K562 (cell line): ENCODE data around the gene QSOX2. TPM values are rescaled to one million over a fixed set of nuclear protein-coding genes. Genes with fewer than 3 reads are reported as not detected.

Source experiments
- ATAC-seq: fragments of 200-7000 bp; cut with Tn5 transposase; 3 replicates; pipeline ENCODE4 v1.9.1; 2020; ENCODE audit warnings: moderate library complexity
- BruUV-seq: library from RNA; stranded (reverse); fragments of 400-500 nt; replicated peaks from 2 replicates; lab custom pipeline; 2021; lab: Mats Ljungman, UMichigan
- CTCF ChIA-PET: fragments of 300-600 bp; formaldehyde crosslinking; extraction: SDS; loops from one replicate; lab custom pipeline; 2021; ENCODE audit warnings: low intra/inter-chr PET ratio; lab: Yijun Ruan, JAX
- POLR2A ChIA-PET: fragments of 300-600, 350-650 bp; sonication (Branson Sonifier 250); formaldehyde crosslinking; extraction: SDS; loops from one replicate; lab custom pipeline; 2021; ENCODE audit warnings: antibody characterized with exemption, inconsistent platforms; lab: Yijun Ruan, JAX
- DNase-seq, 4 experiments: peaks; one replicate each; pipeline versions ENCODE4 v3.0.0 to v3.0.0-alpha.2; 2011 to 2018; ENCODE audit warnings: low spot score in 3 of 4, mixed read lengths in 3 of 4; ENCODE audit errors: extremely low read depth in 1 of 4
- FAIRE-seq: peaks from 2 replicates; lab custom pipeline; 2011; peaks lifted over from hg19 to GRCh38; lab: Jason Lieb, UNC
- H2AFZ ChIP-seq: 2 replicates; pipeline ENCODE4 v1.6.0; 2011; ENCODE audit warnings: low read depth, low read length, control low read depth, inconsistent platforms
- H3K27ac ChIP-seq: fragments of 200-600 bp; 3 replicates; pipeline ENCODE4 v1.8.0; 2011; ENCODE audit warnings: low read depth, mild to moderate bottlenecking, control low read depth, inconsistent platforms, low read length, moderate library complexity, mixed read lengths; ENCODE audit errors: extremely low read depth
- H3K27me3 ChIP-seq, 2 experiments: fragments of 300-600 bp in 1 of 2; 2 replicates in 1 of 2; 3 replicates in 1 of 2; pipeline versions ENCODE4 v1.6.0 to v1.8.0; 2011; ENCODE audit warnings: inconsistent platforms in 2 of 2, low read length in 2 of 2, mild to moderate bottlenecking in 1 of 2, mixed read lengths in 1 of 2, moderate library complexity in 1 of 2; ENCODE audit not compliant: control insufficient read depth in 2 of 2, insufficient read depth in 2 of 2
- H3K36me3 ChIP-seq: fragments of 300-600 bp; 3 replicates; pipeline ENCODE4 v1.8.0; 2011; ENCODE audit warnings: mild to moderate bottlenecking, low read length, inconsistent platforms; ENCODE audit not compliant: control insufficient read depth, insufficient read depth
- H3K4me1 ChIP-seq, 2 experiments: fragments of 200-600 bp in 1 of 2; replicated peaks in 1 of 2; 2 replicates in 1 of 2; 3 replicates in 1 of 2; pipeline versions ENCODE4 v1.5.1 to v1.8.0; 2011; ENCODE audit warnings: inconsistent platforms in 2 of 2, low read length in 2 of 2, mild to moderate bottlenecking in 1 of 2, mixed read lengths in 1 of 2, moderate library complexity in 1 of 2; ENCODE audit not compliant: control insufficient read depth in 2 of 2, insufficient read depth in 2 of 2
- H3K4me2 ChIP-seq: 2 replicates; pipeline ENCODE4 v1.6.1; 2011; ENCODE audit warnings: low read length, control low read depth, inconsistent platforms, mixed read lengths; ENCODE audit not compliant: insufficient read depth
- H3K4me3 ChIP-seq: fragments of 200-600 bp; sonication (generic), shearing (Covaris generic); 2 replicates; pipeline ENCODE4 v1.5.1; 2016; ENCODE audit warnings: control low read depth, inconsistent platforms
- H3K79me2 ChIP-seq: fragments of 200-600 bp; 3 replicates; pipeline ENCODE4 v1.8.0; 2011; ENCODE audit warnings: low read length, inconsistent platforms; ENCODE audit not compliant: control insufficient read depth, insufficient read depth
- H3K9ac ChIP-seq, 2 experiments: 2 replicates each; pipeline versions ENCODE4 v1.6.0 to v1.6.1; 2011; ENCODE audit warnings: low read depth in 2 of 2, low read length in 2 of 2, control low read depth in 1 of 2, inconsistent platforms in 1 of 2, mild to moderate bottlenecking in 1 of 2, mixed read lengths in 1 of 2; ENCODE audit not compliant: insufficient read depth in 1 of 2
- H3K9me1 ChIP-seq: one replicate; pipeline ENCODE4 v1.6.0; 2011; ENCODE audit warnings: inconsistent platforms, mild to moderate bottlenecking, low read length, moderate library complexity; ENCODE audit not compliant: control insufficient read depth, insufficient read depth
- H3K9me3 ChIP-seq: replicated peaks from 2 replicates; pipeline ENCODE4 v1.5.1; 2011; ENCODE audit warnings: low read depth, low read length, inconsistent platforms; ENCODE audit not compliant: control insufficient read depth, insufficient read depth
- H4K20me1 ChIP-seq: replicated peaks from 2 replicates; pipeline ENCODE4 v1.6.1; 2011; ENCODE audit warnings: low read length, inconsistent platforms, mixed read lengths; ENCODE audit not compliant: control insufficient read depth, insufficient read depth
- E2F3 ChIP-seq: fragments of 250-450 bp; sonication (Bioruptor Pico); IDR thresholded peaks from 2 replicates; pipeline ENCODE4 v1.4.0; 2020; ENCODE audit warnings: mild to moderate bottlenecking
- ELK3 ChIP-seq: fragments of 450-650 bp; formaldehyde crosslinking; IDR thresholded peaks from 2 replicates; pipeline ENCODE4 v1.4.0; 2020; ENCODE audit warnings: mild to moderate bottlenecking
- HES1 ChIP-seq: fragments of 450-650 bp; IDR thresholded peaks from 2 replicates; pipeline ENCODE4 v1.6.1; 2016; ENCODE audit warnings: low read depth, mild to moderate bottlenecking, moderate library complexity
- PHB ChIP-seq: fragments of 250-450 bp; sonication (Bioruptor Pico); IDR thresholded peaks from 2 replicates; pipeline ENCODE4 v1.5.0; 2021
- POLR2G ChIP-seq: fragments of 200-400 bp; formaldehyde crosslinking; IDR thresholded peaks from 2 replicates; pipeline ENCODE4 v1.6.1; 2017; ENCODE audit warnings: low read depth, mild to moderate bottlenecking, antibody characterized with exemption, low read length, moderate library complexity
- PRPF4 ChIP-seq: fragments of 200-400 bp; formaldehyde crosslinking; IDR thresholded peaks from one replicate; pipeline ENCODE4 v1.6.1; 2017; ENCODE audit warnings: low read length, low read depth, mild to moderate bottlenecking; ENCODE audit not compliant: insufficient read depth, poor library complexity, severe bottlenecking
- RBFOX2 ChIP-seq: fragments of 200-400 bp; formaldehyde crosslinking; IDR thresholded peaks from 2 replicates; pipeline ENCODE4 v1.6.1; 2017; ENCODE audit warnings: low read depth, mild to moderate bottlenecking, low read length, moderate library complexity
- RBM22 ChIP-seq: fragments of 200-400 bp; formaldehyde crosslinking; IDR thresholded peaks from 2 replicates; pipeline ENCODE4 v1.6.1; 2018; ENCODE audit warnings: low read length, low read depth; ENCODE audit not compliant: poor library complexity, severe bottlenecking
- RFX5 ChIP-seq: IDR thresholded peaks from 2 replicates; pipeline ENCODE4 v1.6.1; 2011; ENCODE audit warnings: low read depth, mild to moderate bottlenecking, improper control_type of control experiment, low read length
- SNIP1 ChIP-seq: fragments of 450-650 bp; IDR thresholded peaks from 2 replicates; pipeline ENCODE4 v1.7.1; 2017; ENCODE audit warnings: low read depth, mild to moderate bottlenecking
- STAG1 ChIP-seq: sonication (generic); formaldehyde crosslinking; IDR thresholded peaks from 2 replicates; pipeline ENCODE4 v1.5.0; 2020; ENCODE audit warnings: missing genetic modification reagents, borderline replicate concordance
- ZKSCAN3 ChIP-seq: fragments of 250-450 bp; sonication (Bioruptor Pico); IDR thresholded peaks from 2 replicates; pipeline ENCODE4 v1.4.0; 2020
- ZNF586 ChIP-seq: fragments of 450-650 bp; formaldehyde crosslinking; conservative IDR thresholded peaks from 2 replicates; pipeline ENCODE4 v1.4.0; 2020; ENCODE audit warnings: mild to moderate bottlenecking, moderate library complexity
- WGBS: fragments of 100-300 bp; shearing (Covaris generic); methylation state at CpG from one replicate; pipeline ENCODE4 v1.1.6; 2016; ENCODE audit warnings: low coverage, mixed read lengths; ENCODE audit not compliant: insufficient coverage; ENCODE audit errors: missing lambda C conversion rate; 5-methylcytosine and 5-hydroxymethylcytosine counted together
- in situ Hi-C: fragments of 300-500 bp; cut with MboI; formaldehyde crosslinking; loops from 4 replicates; pipeline ENCODE4 v1.15.0; 2018; ENCODE audit warnings: inconsistent platforms, mixed read lengths
- intact Hi-C: fragments of 100-400 bp; cut with micrococcal nuclease; formaldehyde crosslinking; loops from 2 replicates; pipeline ENCODE4 v1.14.2; 2022
- polyA plus RNA-seq, 8 experiments: library from polyadenylated mRNA; depleted of rRNA in 4 of 8; stranded (reverse) in 5 of 8; unstranded in 3 of 8; fragments of >200 nt; fragmentation: Nextera tagmentation in 2 of 8; fragmentation: Illumina TruSeq in 1 of 8; extraction: Ambion mirVana in 2 of 8; extraction: Trizol in 1 of 8; gene quantifications; 2 replicates each; pipeline versions ENCODE4 v1.2.1 to v1.2.3, GENCODE V29; 2011 to 2014; ENCODE audit warnings: inconsistent platforms in 1 of 8, missing spikeins in 1 of 8
- total RNA-seq, 7 experiments: library from RNA; depleted of rRNA in 6 of 7; stranded (reverse); fragments of >200 nt in 6 of 7; fragmentation: Illumina TruSeq in 2 of 7; extraction: Trizol in 2 of 7; gene quantifications; 2 replicates each; pipeline versions ENCODE4 v1.2.1 to v1.2.3, GENCODE V29; 2011 to 2021; ENCODE audit warnings: low replicate concordance in 1 of 7

QSOX2 gene
- total and polyA plus RNA-seq, 9 of the 15 experiments (the other 6 are each of a cell fraction or from before 2014, with no cell fraction given): 0.51 to 23.7 (median 12.7) TPM

GRCh38 chr9:136211441-136212344, 33.9 kb downstream of the QSOX2 start:
- no TSS peak for BruUV-seq
- 93% methylated on average over 32 of the region's 35 CpGs for WGBS
- TF ChIP-seq POLR2G (peak; percentile 57; the same call in 1 of the 2 replicates), PRPF4 (no peak)
- TF ChIP-seq, all 486 proteins: peak for 1

GRCh38 chr9:136211006-136211405, 34.6 kb downstream of the QSOX2 start:
- Histone ChIP-seq H3K27me3 (no peaks in the 10 kb centered on the region), H3K4me1 (peaks cover 32 to 49% of the 10 kb centered on the region in 2 experiments), H4K20me1 (peaks cover 14% of the 10 kb centered on the region), H3K9me1 (no peaks in the 10 kb centered on the region), H3K36me3 (peaks cover 82% of the 10 kb centered on the region; the same call in 2 of the 3 replicates), H2AFZ (no peak overlapping the region), H3K9ac (no peak overlapping the region), H3K9me3 (no peaks in the 10 kb centered on the region), H3K4me3 (no peak overlapping the region), H3K4me2 (no peak overlapping the region), H3K27ac (no peak overlapping the region), H3K79me2 (no peaks in the 10 kb centered on the region)
- DNase-seq (no peak), FAIRE-seq (no peak), ATAC-seq (no peak)
- 90% methylated on average over 14 of the region's 15 CpGs for WGBS
- ChIA-PET CTCF (no interaction called here), POLR2A (interaction anchor here (1.8 kb wide), 1 partner anchor 9 kb away, joined by 6 read pairs; no protein-coding TSS in a partner anchor)
- intact Hi-C loops (no loop called here), in situ Hi-C loops (no loop called here)
- BruUV-seq: no TSS peak
- TF ChIP-seq STAG1 (CRISPR knock-in tag) (no peak), SNIP1 (no peak), RBM22 (no peak), PHB (CRISPR knock-in tag) (no peak), RBFOX2 (no peak), RFX5 (no peak), ELK3 (CRISPR knock-in tag) (no peak), ZKSCAN3 (CRISPR knock-in tag) (no peak), ZNF586 (CRISPR knock-in tag) (no peak), E2F3 (CRISPR knock-in tag) (no peak), HES1 (no peak)

More at GRCh38 chr9:136211441-136212344, 33.9 kb downstream of the QSOX2 start:
- Histone ChIP-seq H3K9ac (no peak overlapping the region), H3K27ac (no peak overlapping the region), H2AFZ (no peak overlapping the region), H3K36me3 (peaks cover 89% of the 10 kb centered on the region; the same call in 2 of the 3 replicates), H3K4me2 (no peak overlapping the region), H3K27me3 (no peaks in the 10 kb centered on the region), H3K9me1 (no peaks in the 10 kb centered on the region), H4K20me1 (peaks cover 11% of the 10 kb centered on the region), H3K4me3 (no peak overlapping the region), H3K79me2 (no peaks in the 10 kb centered on the region), H3K4me1 (peaks cover 26 to 48% of the 10 kb centered on the region in 2 experiments), H3K9me3 (no peaks in the 10 kb centered on the region)
- in situ Hi-C loops: no loop called here
- POLR2A ChIA-PET: interaction anchor here (0.7 to 1.8 kb wide), 2 partner anchors 8 to 36 kb away, joined by 3 to 6 read pairs; no protein-coding TSS in a partner anchor
- FAIRE-seq (no peak), DNase-seq (no peak), ATAC-seq (no peak)
- intact Hi-C loops: no loop called here
- CTCF ChIA-PET: no interaction called here
